Esophagus mucosa (tissue), 1 donor: ENCODE data around the gene LVRN. TPM values are rescaled to one million over a fixed set of nuclear protein-coding genes. Genes with fewer than 3 reads are reported as not detected.

Experiments used
- total RNA-seq: library from RNA; stranded (reverse); gene quantifications from one replicate; pipeline ENCODE4 v1.2.4, GENCODE V29; 2023
- donor health status: DM: yes; HTN: yes; CAD: no.

LVRN gene
- total RNA-seq, 1 donor from 2014 or later, result 0.08 TPM

Other genes starting within 250 kb of the LVRN start
- 0.20 TPM for gene CDO1, start 145.8 kb upstream of the LVRN start, total RNA-seq
- 18.5 TPM for gene ATG12, start 120.9 kb upstream of the LVRN start, total RNA-seq
- gene AP3S1, start 120.5 kb upstream of the LVRN start, total RNA-seq, result 88.6 TPM
- gene ARL14EPL, start 70.0 kb downstream of the LVRN start, total RNA-seq, result not detected
- gene COMMD10, start 122.5 kb downstream of the LVRN start, total RNA-seq, result 18.3 TPM